ENCODE results near the gene DVL1.
"Not testable (repeated sequence)": the region's sequence is repeated elsewhere in the genome, so short reads cannot be mapped to it uniquely, and the experiment has no call there.

The DVL1 gene

DNA sequence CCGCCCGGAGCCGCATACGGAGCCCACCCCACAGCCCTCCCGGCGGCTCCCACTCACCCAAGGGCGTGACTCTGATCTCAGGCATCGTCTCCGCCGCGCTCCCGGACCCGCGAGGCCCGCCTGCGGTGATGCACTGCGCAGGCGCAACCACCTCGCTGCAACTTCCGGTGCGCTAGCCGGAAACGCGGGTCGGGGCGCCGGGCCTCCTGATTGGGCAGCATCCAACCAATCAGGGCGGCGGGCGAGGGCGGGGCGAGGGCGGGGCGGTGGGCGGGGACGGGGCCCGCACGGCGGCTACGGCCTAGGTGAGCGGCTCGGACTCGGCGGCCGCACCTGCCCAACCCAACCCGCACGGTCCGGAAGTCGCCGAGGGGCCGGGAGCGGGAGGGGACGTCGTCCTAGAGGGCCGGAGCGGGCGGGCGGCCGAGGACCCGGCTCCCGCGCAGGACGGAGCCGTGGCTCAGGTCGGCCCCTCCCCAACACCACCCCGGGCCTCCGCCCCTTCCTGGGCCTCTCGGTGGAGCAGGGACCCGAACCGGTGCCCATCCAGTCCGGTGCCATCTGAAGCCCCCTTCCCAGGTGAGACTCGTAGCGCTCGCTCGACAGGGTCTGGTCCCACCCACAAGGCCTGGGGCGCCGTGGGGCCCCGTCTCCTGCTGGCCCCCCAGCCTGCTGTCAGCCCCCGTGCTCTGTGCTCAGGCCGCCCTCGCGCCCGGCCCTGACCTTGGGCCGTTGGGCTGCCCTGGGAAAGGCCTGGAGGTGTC is 24.5 kb downstream of the DVL1 start, which contains the start of the genes CPTP and INTS11:
TSS of gene CPTP (plus strand) at position 279 of the 764 bp plus-strand sequence. CDS start 2,109 bp downstream, outside the sequence.
TSS of gene INTS11 (minus strand) at position 137 of the 764 bp plus-strand sequence. CDS start at position 85, 52 bp downstream.
- DNase-seq: peak; percentile 82

DNA sequence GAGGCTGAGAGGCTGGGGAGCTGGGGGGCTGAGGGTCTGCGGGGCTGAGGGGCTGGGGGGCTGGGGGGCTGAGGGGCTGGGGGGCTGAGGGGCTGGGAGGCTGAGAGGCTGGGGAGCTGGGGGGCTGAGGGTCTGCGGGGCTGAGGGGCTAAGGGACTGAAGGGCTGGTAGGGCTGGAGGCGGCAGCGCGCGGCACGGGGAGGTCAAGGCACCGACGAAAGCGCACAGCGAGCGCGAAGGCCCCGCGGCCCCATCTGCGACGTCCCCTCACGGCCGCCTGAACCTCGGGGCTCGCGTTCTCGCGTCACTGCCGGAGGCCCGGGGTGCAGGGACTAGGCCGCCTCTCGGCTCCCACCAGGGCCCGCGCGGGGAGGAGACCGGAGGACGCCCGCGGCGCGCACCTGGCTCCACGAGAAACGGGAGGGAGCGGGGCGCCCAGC is 25.1 kb downstream of the DVL1 start:
- no peak for DNase-seq

DNA sequence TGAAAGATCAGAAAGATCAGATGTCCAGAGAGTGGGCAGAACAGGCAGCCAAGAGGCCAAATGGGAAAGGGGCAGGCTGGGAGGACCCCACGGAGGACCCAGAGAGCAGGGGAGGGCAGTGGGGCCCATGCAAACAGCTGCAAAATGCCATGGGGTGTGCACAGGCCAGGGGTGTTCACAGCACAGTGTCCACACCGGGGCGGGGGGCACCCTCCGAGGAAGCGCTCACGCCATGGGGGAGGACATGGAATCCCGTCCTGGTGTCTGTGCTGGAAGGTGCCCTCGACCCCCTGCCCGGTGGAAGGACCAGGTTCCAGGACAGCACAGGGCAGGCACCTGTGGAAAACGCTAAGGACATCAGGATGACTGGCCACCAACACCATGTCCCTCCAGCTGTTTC is 26.3 kb downstream of the DVL1 start:
- no peak for DNase-seq

DNA sequence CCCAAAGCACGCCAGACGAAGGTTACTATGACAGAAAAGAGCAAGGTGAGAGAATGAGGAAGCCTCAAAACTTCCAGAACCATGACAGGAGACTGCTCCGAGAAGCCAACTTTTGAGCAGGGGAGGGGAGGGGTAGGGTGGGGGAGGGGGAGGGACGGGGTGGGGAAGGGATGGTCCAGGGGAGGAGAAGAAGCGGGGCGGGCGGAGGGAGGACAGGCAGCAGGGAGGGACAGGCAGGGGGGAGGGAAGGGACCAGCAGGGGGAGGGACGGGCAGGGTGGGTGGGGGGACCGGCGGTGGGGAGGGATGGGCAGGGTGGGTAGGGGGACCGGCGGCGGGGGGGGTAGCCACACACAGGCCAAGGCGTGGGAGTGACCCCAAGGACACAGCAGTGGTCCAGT is 26.8 kb downstream of the DVL1 start:
- no peak for DNase-seq

DNA sequence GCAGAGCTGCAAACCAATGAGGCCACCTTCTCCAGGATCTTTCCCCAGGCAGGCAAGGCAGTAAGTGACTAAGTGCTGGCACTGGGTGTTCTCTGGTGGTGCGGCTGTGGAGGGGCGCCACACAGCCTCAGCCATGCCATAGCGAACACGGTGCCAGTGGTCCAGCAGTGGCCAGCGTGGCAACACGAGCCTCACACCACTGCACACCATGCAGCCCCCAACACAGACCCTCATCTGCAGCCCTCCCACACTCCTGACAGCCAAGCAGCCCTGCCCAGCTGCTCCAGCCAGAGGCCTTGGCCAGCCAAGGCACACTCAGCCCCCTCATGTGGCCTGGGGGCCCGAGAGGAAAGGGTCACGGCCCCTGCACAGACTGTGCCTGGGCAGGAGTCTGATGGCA is 27.7 kb downstream of the DVL1 start:
- DNase-seq: no peak

DNA sequence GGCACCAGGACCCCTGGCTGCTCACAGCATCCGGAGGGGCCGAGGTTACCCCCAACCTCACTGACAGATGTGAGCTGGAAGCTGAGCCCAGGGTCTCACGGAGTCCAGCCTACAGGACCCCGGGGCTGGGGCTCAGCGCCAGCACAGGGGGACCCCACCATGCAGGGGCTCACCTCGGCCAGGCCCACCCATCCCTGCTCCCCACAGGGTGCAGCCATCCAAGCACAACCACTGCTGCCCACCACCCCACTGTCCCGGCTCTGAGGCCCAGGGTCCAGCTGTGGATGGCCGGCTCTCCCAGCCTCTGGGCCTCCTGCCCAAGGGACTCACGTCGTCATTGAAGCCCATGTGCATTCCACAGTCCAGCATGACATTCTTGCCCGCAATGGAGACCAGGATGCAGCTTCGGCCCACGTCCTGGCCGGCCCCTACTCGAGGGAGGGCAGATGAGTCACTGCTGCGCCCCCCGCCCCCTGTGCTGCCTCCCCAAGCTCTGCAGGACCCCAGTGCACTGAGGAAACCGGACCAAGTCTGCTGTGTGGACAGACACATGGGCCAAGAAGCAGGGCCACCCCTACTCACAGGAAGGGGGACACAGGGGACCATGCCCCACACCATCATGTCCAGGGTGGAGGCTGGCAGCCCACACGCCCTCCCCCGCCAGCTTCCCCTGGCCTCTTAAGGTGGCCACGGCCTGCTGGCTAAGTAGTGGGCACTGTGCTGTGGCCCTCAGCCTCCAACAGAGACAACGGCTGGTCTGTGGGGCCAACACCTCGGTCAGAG is 28.4 kb downstream of the DVL1 start:
- DNase-seq: no peak

DNA sequence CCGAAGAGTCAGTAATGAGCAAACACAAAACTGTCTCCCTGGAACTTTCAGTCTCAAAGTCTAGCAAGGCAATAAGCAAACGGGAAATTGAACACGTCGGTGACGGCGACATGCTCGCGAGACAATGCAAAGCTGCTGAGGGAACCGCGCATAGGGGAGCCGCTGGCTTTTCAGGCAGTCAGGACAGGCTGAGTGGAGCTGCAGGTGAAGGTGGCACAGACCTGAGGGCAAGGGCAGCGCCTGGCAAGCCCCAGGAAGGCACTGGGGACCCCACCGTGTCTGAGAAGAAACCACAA is 29.6 kb downstream of the DVL1 start:
- DNase-seq: no peak

DNA sequence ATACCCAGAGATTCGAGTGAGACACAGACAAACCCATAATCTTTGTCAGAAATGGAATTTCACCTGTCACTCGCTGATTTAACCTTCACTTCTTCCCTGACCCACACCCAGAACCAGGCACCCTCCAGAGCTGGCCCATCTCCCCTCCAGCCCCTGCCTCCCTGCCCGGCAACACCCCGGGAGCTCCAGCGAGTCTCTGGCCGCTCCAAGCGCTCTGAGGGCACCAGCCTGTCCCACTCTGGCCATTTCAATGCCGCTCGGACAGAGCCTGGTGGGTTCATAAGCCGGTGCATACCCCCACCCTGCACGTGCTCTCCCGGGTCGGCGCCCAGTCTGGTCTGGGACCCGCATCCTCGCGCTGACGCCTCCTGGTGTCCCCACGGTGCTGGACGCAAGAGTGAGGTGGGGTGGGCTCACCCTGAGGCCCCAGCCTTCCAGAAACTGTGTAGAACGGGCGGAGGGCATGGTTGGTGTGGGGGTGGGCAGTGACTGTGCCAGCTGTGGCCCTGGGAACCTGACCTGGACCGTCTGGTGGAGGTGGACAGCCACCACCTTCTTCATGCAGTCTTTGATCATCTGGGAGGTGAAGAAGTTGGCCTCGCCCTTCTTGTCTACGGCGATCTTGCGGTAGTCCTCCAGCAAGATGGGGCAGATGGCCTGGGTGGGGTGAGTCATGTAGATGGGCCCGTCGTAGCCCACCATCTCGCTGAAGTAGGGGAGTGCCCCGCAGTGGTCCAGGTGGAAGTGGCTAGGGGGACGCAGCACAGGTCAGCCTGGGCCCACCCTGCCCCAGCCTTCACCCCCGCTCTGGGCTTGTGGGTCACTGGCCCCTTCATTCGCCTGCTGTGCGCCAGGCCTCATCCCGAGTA is 30.2 kb downstream of the DVL1 start:
- no peak for DNase-seq

DNA sequence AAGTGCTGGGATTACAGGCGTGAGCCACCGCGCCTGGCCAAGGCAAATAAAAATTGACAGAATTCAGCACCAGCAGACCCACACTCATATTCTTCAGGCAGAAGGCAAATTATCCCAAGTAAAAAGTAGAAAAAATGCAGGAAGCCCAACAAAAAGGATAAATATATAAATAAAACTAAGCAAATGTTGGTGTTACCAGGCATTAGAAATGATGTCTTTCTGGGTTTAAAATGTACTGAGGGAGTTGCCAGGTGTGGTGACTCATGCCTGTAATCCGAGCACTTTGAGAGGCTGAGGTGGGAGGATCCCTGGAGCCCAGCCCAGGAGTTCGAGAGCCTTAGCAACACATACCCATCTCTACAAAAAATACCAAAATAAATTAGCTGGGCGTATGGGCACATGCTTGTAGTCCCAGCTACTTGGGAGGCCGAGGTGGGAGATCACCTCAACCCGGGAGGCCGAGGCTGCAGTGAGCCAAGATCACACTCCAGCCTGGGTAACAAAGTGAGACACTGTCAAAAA is 31.0 kb downstream of the DVL1 start:
- no peak for DNase-seq

DNA sequence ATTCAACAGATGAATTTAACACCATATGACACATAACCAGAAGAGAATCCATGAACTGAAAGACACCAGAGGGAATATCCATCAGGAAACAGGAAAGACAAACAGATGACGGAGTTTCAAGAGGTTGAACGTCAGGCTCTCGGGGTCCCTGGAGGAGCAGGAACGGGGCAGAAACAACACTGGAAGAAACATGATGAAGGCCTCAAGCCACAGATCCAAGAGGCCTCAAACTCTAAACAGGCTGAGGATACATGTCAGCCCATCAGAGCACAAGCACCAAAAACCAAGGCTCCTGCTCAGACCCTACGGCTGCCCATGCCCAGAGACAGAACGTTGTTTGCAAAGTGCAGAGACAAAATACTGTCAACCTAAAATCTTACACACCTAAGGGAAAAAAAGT is 31.8 kb downstream of the DVL1 start:
- no peak for DNase-seq

DNA sequence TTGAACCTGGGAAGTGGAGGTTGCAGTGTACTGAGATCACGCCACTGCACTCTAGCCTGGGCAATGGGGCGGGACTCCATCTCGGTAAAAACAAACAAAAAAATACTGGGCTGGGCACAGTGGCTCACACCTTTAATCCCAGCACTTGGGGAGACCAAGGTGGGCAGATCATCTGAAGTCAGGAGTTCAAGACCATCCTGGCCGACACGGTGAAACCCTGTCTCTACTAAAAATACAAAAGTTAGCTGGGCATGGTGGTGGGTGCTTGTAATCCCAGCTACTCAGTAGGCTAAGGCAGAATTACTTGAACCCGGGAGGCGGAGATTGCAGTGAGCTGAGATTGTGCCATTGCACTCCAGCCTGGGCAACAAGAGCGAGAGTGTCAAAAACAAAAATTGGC is 33.0 kb downstream of the DVL1 start:
- DNase-seq: not testable (repeated sequence)

DNA sequence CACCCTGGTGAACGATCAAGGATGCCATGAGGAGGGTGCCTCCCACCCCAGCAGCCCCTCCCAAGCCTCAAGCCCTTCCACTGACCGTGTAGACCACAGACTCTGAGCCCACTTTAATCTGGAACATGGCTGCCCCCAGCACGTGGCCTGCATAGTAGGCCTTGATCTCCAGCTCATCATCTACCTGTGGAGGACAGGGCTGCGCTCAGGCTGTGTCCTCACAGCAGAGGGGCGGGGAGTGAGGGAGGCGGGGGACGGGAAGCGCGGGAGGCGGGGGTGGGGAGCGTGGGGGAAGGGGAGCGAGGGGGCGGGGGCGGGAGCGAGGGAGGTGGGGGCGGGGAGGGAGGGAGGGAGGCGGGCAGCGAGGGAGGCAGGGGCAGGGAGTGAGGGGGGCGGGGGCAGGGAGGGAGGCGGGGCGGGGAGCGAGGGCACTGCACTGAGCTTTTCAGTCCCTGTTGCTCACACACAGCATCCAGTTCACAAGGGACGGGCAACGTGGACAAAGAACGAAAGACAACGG is 33.7 kb downstream of the DVL1 start:
- DNase-seq: no peak

DNA sequence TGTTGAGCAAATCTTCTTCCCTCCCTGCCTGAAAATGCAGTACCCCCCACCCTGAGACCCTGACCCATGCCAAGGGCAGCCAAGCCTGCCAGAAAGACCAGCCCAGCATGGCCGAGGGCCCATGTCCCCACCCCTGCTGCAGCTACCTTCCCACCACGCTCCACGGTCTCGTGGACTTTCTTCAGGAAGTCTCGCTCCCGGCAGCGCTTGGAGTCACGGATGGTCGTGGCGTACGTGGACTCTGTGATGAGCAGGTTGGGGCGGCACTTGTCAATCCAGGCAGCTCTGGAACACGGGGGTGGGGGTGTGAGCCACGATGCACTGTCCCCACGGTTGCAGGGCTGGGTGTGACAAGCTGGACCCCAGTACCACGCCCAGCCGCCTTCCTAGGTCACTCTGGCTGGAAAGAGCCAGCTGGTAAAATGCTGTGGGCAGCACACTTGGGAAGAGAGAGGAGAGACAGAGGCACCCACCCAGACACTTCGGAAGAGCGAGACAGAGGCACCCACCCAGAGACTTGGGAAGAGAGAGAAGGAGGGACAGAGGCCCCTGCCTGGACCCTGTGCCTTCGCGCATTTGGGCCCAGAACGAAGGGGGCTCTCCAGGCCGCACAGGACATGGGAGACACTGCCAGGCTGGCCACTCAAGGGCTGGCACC is 34.4 kb downstream of the DVL1 start:
- DNase-seq: no peak

DNA sequence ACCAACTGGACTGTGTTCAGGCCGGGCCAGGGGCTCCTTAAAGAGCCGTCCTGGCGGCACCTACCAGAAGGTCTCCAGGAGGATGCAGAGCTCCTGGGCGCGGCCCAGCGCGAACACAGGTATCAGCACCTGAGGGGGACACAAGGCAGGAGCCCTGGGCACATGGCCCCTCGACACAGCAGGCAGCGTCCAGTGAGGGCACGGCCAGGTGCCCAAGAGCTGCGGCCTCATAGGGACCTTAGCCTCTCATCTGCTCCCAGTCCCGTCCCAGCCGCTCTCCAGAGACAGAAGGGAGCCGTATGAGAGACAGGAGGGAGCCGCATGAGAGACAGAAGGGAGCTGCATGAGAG is 35.0 kb downstream of the DVL1 start:
- DNase-seq: no peak

DNA sequence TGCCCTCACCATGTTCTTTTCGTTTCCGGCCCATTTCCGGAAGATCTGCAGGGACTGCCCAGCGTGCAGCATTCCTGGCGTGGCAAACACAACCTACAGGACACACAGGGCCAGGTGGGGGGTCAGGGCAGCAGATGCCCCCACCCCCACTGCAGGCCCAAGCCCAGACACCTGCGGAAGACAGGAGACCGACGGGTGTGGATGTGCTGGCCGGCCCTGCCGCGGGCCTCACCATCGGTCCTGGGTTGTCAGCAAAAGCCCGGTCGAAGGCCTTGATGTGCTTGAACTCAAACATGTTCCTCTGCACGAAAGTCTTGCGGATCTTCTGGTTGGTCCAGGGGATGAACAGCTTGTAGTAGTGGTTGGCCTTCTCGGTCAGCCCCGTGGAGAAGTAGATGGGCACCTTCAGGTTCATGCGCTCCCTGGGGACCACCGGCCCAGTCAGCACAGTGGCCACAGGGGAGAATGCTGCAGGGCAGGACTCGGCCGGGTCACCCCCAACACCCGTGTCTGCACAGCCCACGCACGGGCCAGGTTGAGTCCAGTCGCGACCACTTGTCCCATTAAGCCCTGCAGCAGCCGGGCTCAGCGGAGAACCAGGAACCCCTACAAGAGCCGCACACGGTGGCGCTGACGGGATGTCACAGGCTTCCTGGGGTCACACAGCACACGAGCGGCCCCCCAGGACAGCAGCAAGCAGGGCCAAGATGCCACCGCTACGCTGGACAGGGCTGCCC is 35.5 kb downstream of the DVL1 start:
- DNase-seq: no peak

DNA sequence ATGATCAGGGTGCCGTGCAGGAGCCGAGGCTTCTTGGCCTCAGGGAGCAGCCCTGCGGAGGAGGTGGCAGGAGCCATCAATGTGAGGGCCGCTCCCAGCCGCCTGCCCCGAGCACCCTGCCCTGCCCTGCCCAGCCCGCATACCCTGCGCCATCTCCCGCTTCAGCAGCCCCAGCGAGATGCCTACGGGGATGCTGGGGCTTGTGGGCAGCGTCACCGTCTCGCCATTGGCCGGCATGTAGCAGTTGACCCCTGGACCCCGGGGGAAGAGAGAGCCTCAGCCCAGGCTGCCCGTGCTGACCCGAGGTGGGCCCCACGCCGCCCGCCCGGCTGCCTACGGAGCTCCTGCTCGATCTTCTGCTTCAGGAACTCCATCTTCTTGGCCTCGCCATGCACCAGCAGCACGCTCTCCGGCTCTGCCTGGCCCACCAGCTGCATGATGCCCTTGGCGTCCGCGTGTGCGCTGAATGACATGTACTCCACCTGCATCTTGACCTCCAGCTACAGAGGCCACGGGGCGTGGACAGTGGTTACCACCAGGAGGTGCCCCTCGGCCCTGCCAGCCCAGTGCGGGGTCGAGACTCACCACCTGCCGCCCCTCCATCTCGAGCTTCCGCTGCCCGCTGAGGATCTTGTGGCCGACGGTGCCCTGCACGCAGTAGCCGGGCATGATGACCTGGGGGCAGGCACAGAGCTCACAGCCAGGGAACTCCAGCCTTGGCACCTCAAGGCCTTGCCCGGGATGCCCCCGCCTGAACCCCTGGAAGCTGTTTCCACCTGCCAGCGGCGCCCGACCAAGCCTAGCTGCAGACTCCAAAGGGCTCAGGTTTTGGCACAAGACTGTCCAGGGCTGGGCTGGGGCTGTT is 36.5 kb downstream of the DVL1 start:
- DNase-seq: no peak

DNA sequence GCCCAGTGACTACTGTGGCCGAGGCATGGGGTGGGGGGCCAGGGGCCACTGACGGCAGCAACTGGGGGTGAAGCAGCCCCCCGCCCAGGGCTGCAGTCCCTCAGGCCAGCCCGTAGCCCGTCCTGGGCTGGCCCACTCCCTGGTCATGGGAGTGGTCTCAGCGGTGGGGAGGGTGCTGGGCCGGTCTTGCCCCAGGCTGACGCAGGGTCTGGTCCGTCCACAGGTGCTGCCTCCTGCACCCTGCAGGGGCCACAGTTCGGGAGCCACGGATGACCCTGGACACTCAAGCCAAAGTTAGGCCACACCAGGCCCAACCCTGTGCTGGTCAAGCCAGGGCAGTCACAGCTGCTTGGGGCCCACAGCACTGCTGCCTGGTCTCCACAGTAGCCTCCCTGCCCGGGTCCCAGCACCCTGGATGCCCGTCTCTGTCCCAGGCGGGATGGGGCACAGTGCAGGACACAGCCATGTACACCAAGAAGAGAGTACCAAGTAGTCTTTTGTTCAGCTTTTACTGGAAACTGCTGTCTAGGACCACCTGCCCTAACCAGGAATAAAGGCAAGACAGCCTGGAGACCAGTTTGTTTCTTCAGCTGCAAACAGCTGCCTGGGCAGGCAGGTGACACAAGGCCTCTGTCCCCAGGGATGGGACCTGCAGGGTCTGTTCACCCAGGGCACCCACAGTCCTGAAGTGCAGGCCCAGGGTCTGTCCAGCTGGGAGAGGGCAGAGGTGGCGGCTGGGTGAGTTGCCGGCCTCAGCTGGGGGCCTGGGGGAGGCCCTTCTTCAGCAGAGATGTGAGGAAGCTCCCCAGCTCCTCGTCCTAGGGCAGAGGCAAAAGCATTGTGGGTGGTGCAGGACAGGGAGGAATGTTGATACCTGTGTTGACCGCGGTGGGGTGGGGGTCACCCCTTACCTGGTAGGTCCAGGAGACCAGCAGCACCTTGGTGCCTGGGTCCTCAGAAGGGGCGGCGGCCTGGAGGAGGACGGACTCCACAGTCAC is 37.8 kb downstream of the DVL1 start:
- no peak for DNase-seq

DNA sequence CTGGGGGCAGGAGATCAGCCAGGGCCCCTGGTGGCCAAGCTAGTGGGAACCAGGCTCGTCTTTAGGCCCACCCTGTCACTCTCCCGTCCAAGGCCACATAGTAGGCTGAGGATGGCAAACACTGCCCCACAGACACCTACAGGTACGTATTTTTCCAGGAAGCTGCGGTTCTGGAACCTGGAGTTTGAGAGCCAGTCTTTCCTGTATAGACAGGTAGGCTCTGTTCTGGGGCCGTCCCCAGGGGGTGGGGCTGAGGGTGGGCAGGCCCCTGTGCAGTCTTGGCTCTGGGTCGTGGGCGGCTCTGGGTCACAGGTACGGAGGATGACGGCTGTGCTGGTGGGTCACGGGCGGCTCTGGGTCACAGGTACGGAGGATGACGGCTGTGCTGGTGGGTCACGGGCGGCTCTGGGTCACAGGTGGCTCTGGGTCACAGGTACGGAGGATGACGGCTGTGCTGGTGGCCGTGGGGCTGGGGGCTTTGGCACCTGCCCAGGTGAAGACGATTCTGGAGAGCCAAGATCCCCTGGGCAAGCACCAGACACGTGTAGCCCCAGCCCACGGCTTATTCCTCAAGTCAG is 38.7 kb downstream of the DVL1 start:
- no peak for DNase-seq

DNA sequence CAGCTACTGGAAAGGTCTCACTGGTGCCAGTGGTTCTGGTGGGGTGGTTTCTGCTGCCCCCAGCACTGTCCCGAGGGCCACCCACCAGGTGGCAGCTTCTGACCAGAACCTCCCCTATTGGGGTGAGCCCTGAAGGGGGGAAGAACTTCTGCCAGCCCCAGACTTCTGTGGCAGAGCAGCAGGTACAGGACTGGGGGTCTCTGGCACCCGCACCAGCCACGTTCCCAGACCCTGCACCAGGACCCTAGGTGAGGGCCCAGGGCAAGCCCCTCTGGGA is 39.2 kb downstream of the DVL1 start:
- no peak for DNase-seq

All from MV-4-11 (cell line).